GM19467 (cell line): ENCODE results near the gene SIRPB2.
"Not testable (repeated sequence)": the region's sequence is repeated elsewhere in the genome, so short reads cannot be mapped to it uniquely, and the experiment has no call there.

Source experiments
- ATAC-seq: cut with Tn5 transposase; IDR thresholded peaks from one replicate; pipeline ENCODE4 v1.9.1; 2021; ENCODE audit warnings: mild to moderate bottlenecking, moderate library complexity; ENCODE audit not compliant: unreplicated experiment

The SIRPB2 gene

GRCh38 chr20:1500496-1500895 lies 9.3 kb upstream of the SIRPB2 start:
- ATAC-seq: no peak

GRCh38 chr20:1499528-1500420 lies 8.6 kb upstream of the SIRPB2 start:
- no peak for ATAC-seq

GRCh38 chr20:1497371-1497770 lies 6.2 kb upstream of the SIRPB2 start:
- ATAC-seq: not testable (repeated sequence)

- no peak for ATAC-seq
Observed at GRCh38 chr20:1496930-1497329, 5.7 kb upstream of the SIRPB2 start.

- ATAC-seq: no peak
Observed at GRCh38 chr20:1494436-1494835, 3.2 kb upstream of the SIRPB2 start.

- ATAC-seq: no peak
Observed at GRCh38 chr20:1493536-1493935, 2.3 kb upstream of the SIRPB2 start.

GRCh38 chr20:1491860-1492642 lies 831 bp upstream of the SIRPB2 start:
- no peak for ATAC-seq

GRCh38 chr20:1490643-1491195 lies 501 bp downstream of the SIRPB2 start:
- no peak for ATAC-seq

- no peak for ATAC-seq
Observed at GRCh38 chr20:1489764-1490436, 1.3 kb downstream of the SIRPB2 start.

- ATAC-seq: no peak
Observed at GRCh38 chr20:1489325-1489724, 1.9 kb downstream of the SIRPB2 start.

- no peak for ATAC-seq
Observed at GRCh38 chr20:1486566-1486965, 4.7 kb downstream of the SIRPB2 start.

- ATAC-seq: no peak
Observed at GRCh38 chr20:1484438-1485116, 6.6 kb downstream of the SIRPB2 start.

- no peak for ATAC-seq
Observed at GRCh38 chr20:1479831-1480595, 11.2 kb downstream of the SIRPB2 start.

- no peak for ATAC-seq
Observed at GRCh38 chr20:1478566-1478965, 12.7 kb downstream of the SIRPB2 start.

- ATAC-seq: no peak
Observed at GRCh38 chr20:1477896-1478490, 13.2 kb downstream of the SIRPB2 start.

- ATAC-seq: no peak
Observed at GRCh38 chr20:1474817-1475603, 16.2 kb downstream of the SIRPB2 start.

GRCh38 chr20:1474325-1474724 lies 16.9 kb downstream of the SIRPB2 start:
- ATAC-seq: no peak
